Smooth muscle cell (in vitro differentiated cells): ENCODE results near the gene PLA2G10. TPM values are rescaled to one million over a fixed set of nuclear protein-coding genes. Genes with fewer than 3 reads are reported as not detected.
"Not testable (repeated sequence)": the region's sequence is repeated elsewhere in the genome, so short reads cannot be mapped to it uniquely, and the experiment has no call there.

Experiments used
- DNase-seq: peaks from one replicate; lab custom pipeline; 2025; ENCODE audit not compliant: unreplicated experiment; lab: John Stamatoyannopoulos, UW
- H2AFZ ChIP-seq: fragments of 200-600 bp; sonication (generic); 2 replicates; pipeline ENCODE4 v1.6.0; 2016; ENCODE audit warnings: antibody characterized with exemption, low read depth, mild to moderate bottlenecking
- H3F3A ChIP-seq: fragments of 200-600 bp; sonication (generic); 2 replicates; pipeline ENCODE4 v1.6.0; 2017; ENCODE audit warnings: antibody characterized with exemption, low read depth
- H3K27ac ChIP-seq: fragments of 200-600 bp; sonication (generic); 2 replicates; pipeline ENCODE4 v1.5.1; 2016; ENCODE audit warnings: low read depth, mild to moderate bottlenecking
- H3K27me3 ChIP-seq: fragments of 200-600 bp; sonication (generic); 2 replicates; pipeline ENCODE4 v1.6.1; 2016; ENCODE audit warnings: low read depth, mild to moderate bottlenecking
- H3K36me3 ChIP-seq: fragments of 200-600 bp; sonication (generic); 2 replicates; pipeline ENCODE4 v1.5.1; 2016; ENCODE audit warnings: low read depth
- H3K4me1 ChIP-seq: fragments of 200-600 bp; sonication (generic); 2 replicates; pipeline ENCODE4 v1.5.1; 2016; ENCODE audit warnings: low read depth
- H3K4me2 ChIP-seq: fragments of 200-600 bp; sonication (generic); 2 replicates; pipeline ENCODE4 v1.6.0; 2016; ENCODE audit warnings: mild to moderate bottlenecking
- H3K4me3 ChIP-seq: fragments of 200-600 bp; sonication (generic); 2 replicates; pipeline ENCODE4 v1.5.1; 2016; ENCODE audit warnings: mild to moderate bottlenecking
- H3K79me2 ChIP-seq: fragments of 200-600 bp; sonication (generic); 2 replicates; pipeline ENCODE4 v1.6.0; 2016; ENCODE audit warnings: low read depth, mild to moderate bottlenecking
- H3K9ac ChIP-seq: fragments of 200-600 bp; sonication (generic); 2 replicates; pipeline ENCODE4 v1.6.0; 2016; ENCODE audit warnings: low read depth
- H3K9me3 ChIP-seq: fragments of 200-600 bp; sonication (generic); replicated peaks from 2 replicates; pipeline ENCODE4 v1.5.1; 2016; ENCODE audit warnings: low read depth
- H4K20me1 ChIP-seq: fragments of 200-600 bp; sonication (generic); 2 replicates; pipeline ENCODE4 v1.6.0; 2016; ENCODE audit warnings: low read depth
- CTCF ChIP-seq: fragments of 200-600 bp; sonication (generic); IDR thresholded peaks from 2 replicates; pipeline ENCODE4 v1.5.1; 2017; ENCODE audit warnings: borderline replicate concordance, mild to moderate bottlenecking, antibody characterized with exemption; ENCODE audit not compliant: insufficient read depth, poor library complexity, severe bottlenecking
- WGBS: methylation state at CpG from one replicate; pipeline ENCODE4 v1.1.7; 2016; ENCODE audit warnings: low lambda C conversion rate; 5-methylcytosine and 5-hydroxymethylcytosine counted together
- polyA plus RNA-seq: library from polyadenylated mRNA; unstranded; fragments of >200 nt; fragmentation: Nextera tagmentation; extraction: Ambion mirVana; gene quantifications from 2 replicates; pipeline ENCODE4 v1.2.1, GENCODE V29; 2016
- total RNA-seq: library from RNA; depleted of rRNA; stranded (reverse); fragments of >200 nt; gene quantifications from 2 replicates; pipeline ENCODE4 v1.2.3, GENCODE V29; 2014

PLA2G10 gene
- total and polyA plus RNA-seq, 2 experiments from 2014 or later = not detected

- not testable (repeated sequence) for DNase-seq, H3K36me3 ChIP-seq, H3K9me3 ChIP-seq, H2AFZ ChIP-seq, H3K9ac ChIP-seq, H3K4me2 ChIP-seq, H3K27me3 ChIP-seq, H3K4me3 ChIP-seq, H3F3A ChIP-seq
- H3K4me1 ChIP-seq = peaks cover 21% of the 10 kb centered on the region
- H3K27ac ChIP-seq = peak overlapping the region; percentile 13
- WGBS = 46% methylated on average over 17 of the region's 17 CpGs
- H4K20me1 ChIP-seq = peaks cover 78% of the 10 kb centered on the region
- peaks cover 86% of the 10 kb centered on the region for H3K79me2 ChIP-seq
Measured at GRCh38 chr16:14636179-14636950, 57.7 kb downstream of the PLA2G10 start.

GRCh38 chr16:14635395-14636165, 58.5 kb downstream of the PLA2G10 start:
- Histone ChIP-seq H3K4me2 (no peak overlapping the region), H3K9me3 (no peaks in the 10 kb centered on the region), H3K4me1 (peaks cover 21% of the 10 kb centered on the region), H3K9ac (no peak overlapping the region), H2AFZ (no peak overlapping the region), H3K79me2 (peaks cover 80% of the 10 kb centered on the region), H3K27me3 (no peaks in the 10 kb centered on the region), H3K27ac (peak overlapping the region; percentile 13), H3F3A (no peaks in the 10 kb centered on the region), H3K4me3 (no peak overlapping the region), H4K20me1 (peaks cover 70% of the 10 kb centered on the region), H3K36me3 (no peaks in the 10 kb centered on the region)
- DNase-seq = no peak
- 75% methylated on average over 12 of the region's 12 CpGs for WGBS
- TF ChIP-seq CTCF = no peak

GRCh38 chr16:14634389-14634725, 59.8 kb downstream of the PLA2G10 start:
- no peaks in the 10 kb centered on the region for H3K36me3 ChIP-seq
- H3K27ac ChIP-seq = no peak overlapping the region
- H2AFZ ChIP-seq = no peak overlapping the region
- TF ChIP-seq CTCF = no peak
- DNase-seq = no peak
- no peaks in the 10 kb centered on the region for H3K27me3 ChIP-seq
- H3K9me3 ChIP-seq = no peaks in the 10 kb centered on the region
- H4K20me1 ChIP-seq = peaks cover 58% of the 10 kb centered on the region
- peak overlapping the region; percentile 76 for H3K4me3 ChIP-seq
- peak overlapping the region; percentile 87 for H3K4me2 ChIP-seq
- H3F3A ChIP-seq = no peaks in the 10 kb centered on the region
- H3K79me2 ChIP-seq = peaks cover 74% of the 10 kb centered on the region
- H3K4me1 ChIP-seq = peaks cover 23% of the 10 kb centered on the region
- 72% methylated on average over 7 of the region's 7 CpGs for WGBS
- H3K9ac ChIP-seq = no peak overlapping the region

GRCh38 chr16:14632693-14633569, 61.2 kb downstream of the PLA2G10 start, which contains the start of gene BFAR:
Gene BFAR (plus strand): TSS chr16:14632951. CDS start chr16:14644347, 11,396 bp downstream.
- DNase-seq = peak; percentile 96
- Histone ChIP-seq H3F3A (no peaks in the 10 kb centered on the region), H4K20me1 (peaks cover 44% of the 10 kb centered on the region), H3K36me3 (no peaks in the 10 kb centered on the region), H3K79me2 (peaks cover 74% of the 10 kb centered on the region), H2AFZ (peak within 1 kb of the TSS; percentile 49), H3K9ac (peak within 1 kb of the TSS; percentile 87), H3K27me3 (no peaks in the 10 kb centered on the region), H3K9me3 (no peaks in the 10 kb centered on the region), H3K4me1 (peaks cover 30% of the 10 kb centered on the region), H3K4me2 (peak within 1 kb of the TSS; percentile 87), H3K4me3 (peak within 1 kb of the TSS; percentile 76), H3K27ac (peak within 1 kb of the TSS; percentile 90)
- no peak for TF ChIP-seq CTCF
- under 1% methylated on average over 59 of the region's 69 CpGs for WGBS

- H3K36me3 ChIP-seq, H3K9ac ChIP-seq, H3F3A ChIP-seq, H3K9me3 ChIP-seq, H3K27me3 ChIP-seq, DNase-seq: not testable (repeated sequence)
- Histone ChIP-seq H3K79me2 (peaks cover 53% of the 10 kb centered on the region), H3K27ac (peak overlapping the region; percentile 74), H3K4me2 (peak overlapping the region; percentile 64), H3K4me1 (peaks cover 24% of the 10 kb centered on the region), H2AFZ (peak overlapping the region; percentile 24), H4K20me1 (peaks cover 22% of the 10 kb centered on the region), H3K4me3 (peak overlapping the region; percentile 84)
- WGBS = 88% methylated on average over 29 of the region's 29 CpGs
Measured at GRCh38 chr16:14630620-14631330, 63.3 kb downstream of the PLA2G10 start.
